ENCODE results near the gene METRN. TPM values are rescaled to one million over a fixed set of nuclear protein-coding genes. Genes with fewer than 3 reads are reported as not detected.

Gene METRN
- total RNA-seq, 4 donors from 2014 or later, result 4.9 to 47.2 (median 35.2) TPM

DNA sequence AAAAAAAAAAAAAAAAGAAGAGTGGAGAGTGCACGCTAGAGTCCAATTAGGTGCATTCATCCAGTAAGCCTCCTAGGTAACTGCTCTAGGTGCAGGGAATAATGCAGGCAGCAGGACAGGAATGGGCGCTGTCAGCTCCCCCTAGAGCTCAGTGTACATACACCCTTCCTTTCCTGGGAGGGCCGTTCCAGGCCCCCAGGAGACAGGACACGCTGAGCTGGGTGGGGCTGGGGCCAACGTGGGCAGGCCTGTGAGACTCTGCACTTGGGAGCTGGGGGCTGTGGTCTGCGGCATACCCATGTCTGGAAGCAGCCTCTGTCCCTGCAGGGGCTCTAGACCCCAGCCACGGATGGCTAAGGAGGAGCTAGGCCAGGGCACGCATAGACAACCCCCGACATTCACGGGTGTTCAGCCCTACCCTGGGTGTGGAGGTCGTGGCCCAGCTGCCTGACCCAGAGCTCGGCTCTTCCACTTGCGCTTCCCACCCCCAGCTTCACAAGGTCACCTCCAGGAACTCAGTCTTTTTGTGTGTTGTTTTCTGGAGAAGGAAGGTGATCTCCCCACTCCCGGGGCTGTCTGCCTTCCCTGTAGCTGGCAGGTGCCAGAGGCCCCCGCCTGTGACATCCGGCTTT, 5.0 kb downstream of the METRN start:
- H3K4me1 ChIP-seq, result peaks cover 30 to 54% (median 49%) of the 10 kb centered on the region in 4 donors

DNA sequence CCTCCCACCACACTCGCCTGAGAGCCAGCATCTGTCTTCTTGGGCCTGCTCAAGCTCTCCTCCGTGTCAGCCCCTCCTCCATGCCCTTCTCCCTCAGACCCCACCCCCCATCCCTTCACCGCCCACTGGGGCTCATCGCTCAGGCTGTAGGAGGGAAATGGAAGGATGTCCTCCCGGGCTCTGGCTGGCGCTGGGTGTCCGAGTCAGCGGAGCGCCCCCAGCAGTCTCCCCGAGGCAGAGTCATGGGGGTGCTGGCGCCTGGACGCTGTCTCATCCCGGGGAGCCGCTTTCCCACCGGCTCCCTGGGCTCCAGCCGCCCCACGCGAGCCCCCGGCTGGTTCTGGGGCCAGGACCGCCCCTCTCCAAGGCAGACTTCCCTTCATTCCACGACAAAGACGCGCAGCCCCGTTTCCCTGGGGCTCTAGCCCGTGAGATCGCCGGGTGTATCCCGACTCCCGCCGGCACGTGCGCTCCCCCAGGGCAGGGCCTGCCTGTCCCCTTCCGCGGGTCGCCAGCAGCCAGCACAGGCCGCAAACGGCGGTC, 5.6 kb downstream of the METRN start:
- WGBS, 2 donors (ENCODE audit: low coverage in 1 of 2), result 3% methylated on average over 6 of the region's 38 CpGs; no CpG with 5 or more reads in 1 of the 2 donors
- intact Hi-C loops (cut with DNase I; ENCODE audit: low total_unique reads), result no loop called here
- in situ Hi-C loops (cut with MboI; ENCODE audit: low pct_ligation_motif_present in 1 of 4, low pct_unique_long_range_greater_than_20kb in 1 of 4, low sequenced_read_pairs in 3 of 4), result no loop called here

More for the DNA sequence above, 5.0 kb downstream of the METRN start:
- intact Hi-C loops (cut with DNase I; ENCODE audit: low total_unique reads) (no loop called here), in situ Hi-C loops (cut with MboI; ENCODE audit: low pct_ligation_motif_present in 1 of 4, low pct_unique_long_range_greater_than_20kb in 1 of 4, low sequenced_read_pairs in 3 of 4) (loop anchor here in 1 of 4 donors (10.0 kb wide), 1 partner anchor 65 kb away; the partner anchor contains the start of genes CHTF18 and RPUSD1)
- H3K4me3 ChIP-seq, result peak overlapping the region; percentile 37 to 83 (median 68)
- H3K27me3 ChIP-seq, result peaks cover 27% of the 10 kb centered on the region
- H3K36me3 ChIP-seq, result no peaks in the 10 kb centered on the region
- no peaks in the 10 kb centered on the region for H3K9me3 ChIP-seq
- peak overlapping the region; percentile 90 to 94 (median 93) for H3K27ac ChIP-seq
- 0 to 12% methylated on average over 1 to 15 of the region's 16 CpGs for WGBS, 2 donors (ENCODE audit: low coverage in 1 of 2)
- TF ChIP-seq, protein P1, sequence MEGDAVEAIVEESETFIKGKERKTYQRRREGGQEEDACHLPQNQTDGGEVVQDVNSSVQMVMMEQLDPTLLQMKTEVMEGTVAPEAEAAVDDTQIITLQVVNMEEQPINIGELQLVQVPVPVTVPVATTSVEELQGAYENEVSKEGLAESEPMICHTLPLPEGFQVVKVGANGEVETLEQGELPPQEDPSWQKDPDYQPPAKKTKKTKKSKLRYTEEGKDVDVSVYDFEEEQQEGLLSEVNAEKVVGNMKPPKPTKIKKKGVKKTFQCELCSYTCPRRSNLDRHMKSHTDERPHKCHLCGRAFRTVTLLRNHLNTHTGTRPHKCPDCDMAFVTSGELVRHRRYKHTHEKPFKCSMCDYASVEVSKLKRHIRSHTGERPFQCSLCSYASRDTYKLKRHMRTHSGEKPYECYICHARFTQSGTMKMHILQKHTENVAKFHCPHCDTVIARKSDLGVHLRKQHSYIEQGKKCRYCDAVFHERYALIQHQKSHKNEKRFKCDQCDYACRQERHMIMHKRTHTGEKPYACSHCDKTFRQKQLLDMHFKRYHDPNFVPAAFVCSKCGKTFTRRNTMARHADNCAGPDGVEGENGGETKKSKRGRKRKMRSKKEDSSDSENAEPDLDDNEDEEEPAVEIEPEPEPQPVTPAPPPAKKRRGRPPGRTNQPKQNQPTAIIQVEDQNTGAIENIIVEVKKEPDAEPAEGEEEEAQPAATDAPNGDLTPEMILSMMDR (IDR thresholded peaks at IDR 0.05), result peak in 3 of 5 experiments; percentile 6 to 18 (median 10)
- TF ChIP-seq EP300 (IDR thresholded peaks at IDR 0.05; ENCODE audit: low read depth), result no peak
- peak; percentile 34 for DNase-seq

DNA sequence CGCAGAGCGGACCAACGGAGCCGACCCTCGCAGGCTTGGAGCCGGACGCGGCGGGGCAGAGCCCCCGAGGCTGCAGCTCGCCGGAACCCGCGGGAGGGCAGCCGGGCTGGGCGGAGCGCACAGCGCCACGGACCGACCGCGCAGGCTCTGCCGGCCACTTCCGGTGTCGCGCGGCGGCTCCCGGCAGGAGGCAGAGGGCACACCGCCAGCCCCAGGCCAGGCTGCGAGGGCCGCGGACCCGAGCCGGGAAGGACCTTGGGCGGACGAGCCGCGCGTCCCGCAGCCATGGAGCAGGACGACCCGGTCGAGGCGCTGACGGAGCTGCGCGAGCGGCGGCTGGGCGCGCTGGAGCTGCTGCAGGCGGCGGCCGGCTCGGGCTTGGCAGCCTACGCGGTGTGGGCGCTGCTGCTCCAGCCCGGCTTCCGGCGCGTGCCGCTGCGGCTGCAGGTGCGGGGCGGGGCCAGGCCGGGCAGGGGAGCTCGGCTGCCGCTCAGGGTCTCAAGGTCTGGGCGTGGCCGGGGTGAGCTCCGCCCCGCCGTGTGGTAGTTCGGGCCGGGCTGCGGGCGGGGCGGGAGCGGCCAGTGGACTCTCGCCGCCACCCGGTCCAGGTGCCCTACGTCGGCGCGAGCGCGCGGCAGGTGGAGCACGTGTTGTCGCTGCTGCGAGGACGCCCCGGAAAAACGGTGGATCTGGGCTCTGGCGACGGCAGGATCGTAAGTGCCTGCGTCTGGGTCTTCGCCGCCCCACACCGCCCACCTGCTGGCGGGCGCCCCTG, 6.3 kb downstream of the METRN start, which contains the start of gene ANTKMT:
TSS of gene ANTKMT (plus strand) at position 157 of the 775 bp plus-strand sequence. CDS start at position 286, 129 bp downstream.
- H3K9me3 ChIP-seq, result no peaks in the 10 kb centered on the region
- DNase-seq, result peak; percentile 91
- TF ChIP-seq POLR2A (IDR thresholded peaks at IDR 0.05) (no peak), POLR2AphosphoS5 (IDR thresholded peaks at IDR 0.05) (peak; percentile 24 to 86 (median 75)), EP300 (IDR thresholded peaks at IDR 0.05; ENCODE audit: low read depth) (no peak)
- TF ChIP-seq, protein P1 (IDR thresholded peaks at IDR 0.05), result peak in 1 of 5 experiments; percentile 21
- H3K4me3 ChIP-seq, result peak within 1 kb of the TSS; percentile 37 to 83 (median 68)
- intact Hi-C loops (cut with DNase I; ENCODE audit: low total_unique reads), result no loop called here
- peak within 1 kb of the TSS; percentile 90 to 94 (median 93) for H3K27ac ChIP-seq
- in situ Hi-C loops (cut with MboI; ENCODE audit: low pct_ligation_motif_present in 1 of 4, low pct_unique_long_range_greater_than_20kb in 1 of 4, low sequenced_read_pairs in 3 of 4), result no loop called here
- peaks cover 31% of the 10 kb centered on the region for H3K27me3 ChIP-seq
- 23% methylated on average over 36 of the region's 106 CpGs; no CpG with 5 or more reads in 1 of the 2 donors for WGBS, 2 donors (ENCODE audit: low coverage in 1 of 2)
- peaks cover 26 to 47% (median 42%) of the 10 kb centered on the region in 4 donors for H3K4me1 ChIP-seq
- no peaks in the 10 kb centered on the region for H3K36me3 ChIP-seq

More for the DNA sequence above, 5.6 kb downstream of the METRN start:
- peaks cover 31% of the 10 kb centered on the region for H3K27me3 ChIP-seq
- H3K36me3 ChIP-seq, result no peaks in the 10 kb centered on the region
- peak overlapping the region; percentile 90 to 94 (median 93) for H3K27ac ChIP-seq
- DNase-seq, result peak; percentile 46
- H3K9me3 ChIP-seq, result no peaks in the 10 kb centered on the region
- TF ChIP-seq POLR2A (IDR thresholded peaks at IDR 0.05) (no peak), POLR2AphosphoS5 (IDR thresholded peaks at IDR 0.05) (no peak)
- TF ChIP-seq, protein P1 (IDR thresholded peaks at IDR 0.05), result no peak
- H3K4me1 ChIP-seq, result peaks cover 30 to 51% (median 46%) of the 10 kb centered on the region in 4 donors
- H3K4me3 ChIP-seq, result peak overlapping the region; percentile 37 to 83 (median 68)

All from transverse colon (tissue), 4 donors.